K562 (cell line): ENCODE measurements around the gene LIFR. TPM values are rescaled to one million over a fixed set of nuclear protein-coding genes. Genes with fewer than 3 reads are reported as not detected.

ENCODE experiments used
- ATAC-seq: fragments of 200-7000 bp; cut with Tn5 transposase; 3 replicates; pipeline ENCODE4 v1.9.1; 2020; ENCODE audit warnings: moderate library complexity
- BruUV-seq: library from RNA; stranded (reverse); fragments of 400-500 nt; replicated peaks from 2 replicates; lab custom pipeline; 2021; lab: Mats Ljungman, UMichigan
- CTCF ChIA-PET: fragments of 300-600 bp; formaldehyde crosslinking; extraction: SDS; loops from one replicate; lab custom pipeline; 2021; ENCODE audit warnings: low intra/inter-chr PET ratio; lab: Yijun Ruan, JAX
- POLR2A ChIA-PET: fragments of 300-600, 350-650 bp; sonication (Branson Sonifier 250); formaldehyde crosslinking; extraction: SDS; loops from one replicate; lab custom pipeline; 2021; ENCODE audit warnings: antibody characterized with exemption, inconsistent platforms; lab: Yijun Ruan, JAX
- DNase-seq, 4 experiments: peaks; one replicate each; pipeline versions ENCODE4 v3.0.0 to v3.0.0-alpha.2; 2011 to 2018; ENCODE audit warnings: low spot score in 3 of 4, mixed read lengths in 3 of 4; ENCODE audit errors: extremely low read depth in 1 of 4
- FAIRE-seq: peaks from 2 replicates; lab custom pipeline; 2011; peaks lifted over from hg19 to GRCh38; lab: Jason Lieb, UNC
- H2AFZ ChIP-seq: 2 replicates; pipeline ENCODE4 v1.6.0; 2011; ENCODE audit warnings: low read depth, low read length, control low read depth, inconsistent platforms
- H3K27ac ChIP-seq: fragments of 200-600 bp; 3 replicates; pipeline ENCODE4 v1.8.0; 2011; ENCODE audit warnings: low read depth, mild to moderate bottlenecking, control low read depth, inconsistent platforms, low read length, moderate library complexity, mixed read lengths; ENCODE audit errors: extremely low read depth
- H3K27me3 ChIP-seq, 2 experiments: fragments of 300-600 bp in 1 of 2; 2 replicates in 1 of 2; 3 replicates in 1 of 2; pipeline versions ENCODE4 v1.6.0 to v1.8.0; 2011; ENCODE audit warnings: inconsistent platforms in 2 of 2, low read length in 2 of 2, mild to moderate bottlenecking in 1 of 2, mixed read lengths in 1 of 2, moderate library complexity in 1 of 2; ENCODE audit not compliant: control insufficient read depth in 2 of 2, insufficient read depth in 2 of 2
- H3K36me3 ChIP-seq: fragments of 300-600 bp; 3 replicates; pipeline ENCODE4 v1.8.0; 2011; ENCODE audit warnings: mild to moderate bottlenecking, low read length, inconsistent platforms; ENCODE audit not compliant: control insufficient read depth, insufficient read depth
- H3K4me1 ChIP-seq, 2 experiments: fragments of 200-600 bp in 1 of 2; replicated peaks in 1 of 2; 2 replicates in 1 of 2; 3 replicates in 1 of 2; pipeline versions ENCODE4 v1.5.1 to v1.8.0; 2011; ENCODE audit warnings: inconsistent platforms in 2 of 2, low read length in 2 of 2, mild to moderate bottlenecking in 1 of 2, mixed read lengths in 1 of 2, moderate library complexity in 1 of 2; ENCODE audit not compliant: control insufficient read depth in 2 of 2, insufficient read depth in 2 of 2
- H3K4me2 ChIP-seq: 2 replicates; pipeline ENCODE4 v1.6.1; 2011; ENCODE audit warnings: low read length, control low read depth, inconsistent platforms, mixed read lengths; ENCODE audit not compliant: insufficient read depth
- H3K4me3 ChIP-seq: fragments of 200-600 bp; sonication (generic), shearing (Covaris generic); 2 replicates; pipeline ENCODE4 v1.5.1; 2016; ENCODE audit warnings: control low read depth, inconsistent platforms
- H3K79me2 ChIP-seq: fragments of 200-600 bp; 3 replicates; pipeline ENCODE4 v1.8.0; 2011; ENCODE audit warnings: low read length, inconsistent platforms; ENCODE audit not compliant: control insufficient read depth, insufficient read depth
- H3K9ac ChIP-seq, 2 experiments: 2 replicates each; pipeline versions ENCODE4 v1.6.0 to v1.6.1; 2011; ENCODE audit warnings: low read depth in 2 of 2, low read length in 2 of 2, control low read depth in 1 of 2, inconsistent platforms in 1 of 2, mild to moderate bottlenecking in 1 of 2, mixed read lengths in 1 of 2; ENCODE audit not compliant: insufficient read depth in 1 of 2
- H3K9me1 ChIP-seq: one replicate; pipeline ENCODE4 v1.6.0; 2011; ENCODE audit warnings: inconsistent platforms, mild to moderate bottlenecking, low read length, moderate library complexity; ENCODE audit not compliant: control insufficient read depth, insufficient read depth
- H3K9me3 ChIP-seq: replicated peaks from 2 replicates; pipeline ENCODE4 v1.5.1; 2011; ENCODE audit warnings: low read depth, low read length, inconsistent platforms; ENCODE audit not compliant: control insufficient read depth, insufficient read depth
- H4K20me1 ChIP-seq: replicated peaks from 2 replicates; pipeline ENCODE4 v1.6.1; 2011; ENCODE audit warnings: low read length, inconsistent platforms, mixed read lengths; ENCODE audit not compliant: control insufficient read depth, insufficient read depth
- ATF1 ChIP-seq, 2 experiments: fragments of 450-650 bp in 1 of 2; IDR thresholded peaks; 2 replicates each; pipeline ENCODE4 v1.6.1; 2016; ENCODE audit warnings: missing compliant biosample characterization in 1 of 2, missing genetic modification characterization in 1 of 2
- FOXP1 ChIP-seq: sonication (generic); formaldehyde crosslinking; IDR thresholded peaks from 2 replicates; pipeline ENCODE4 v1.8.0; 2022; ENCODE audit warnings: mild to moderate bottlenecking, missing genetic modification reagents
- HMG20B ChIP-seq: fragments of 250-450 bp; sonication (Bioruptor Pico); IDR thresholded peaks from 2 replicates; pipeline ENCODE4 v1.5.0; 2021; ENCODE audit warnings: mild to moderate bottlenecking
- HMGN3 ChIP-seq: IDR thresholded peaks from 2 replicates; pipeline ENCODE4 v1.6.1; 2011; ENCODE audit warnings: borderline replicate concordance, low read depth, mild to moderate bottlenecking, mixed read lengths, low read length; ENCODE audit not compliant: insufficient read length; ENCODE audit errors: extremely low read depth
- IRF2 ChIP-seq: sonication (generic); formaldehyde crosslinking; IDR thresholded peaks from 2 replicates; pipeline ENCODE4 v1.8.1; 2022; ENCODE audit warnings: mild to moderate bottlenecking, missing genetic modification reagents
- KDM1A ChIP-seq, 2 experiments: fragments of 450-650 bp; IDR thresholded peaks; 2 replicates each; pipeline ENCODE4 v1.6.1; 2016; ENCODE audit warnings: mild to moderate bottlenecking in 2 of 2
- MIER1 ChIP-seq: fragments of 450-650 bp; IDR thresholded peaks from 2 replicates; pipeline ENCODE4 v1.6.1; 2016; ENCODE audit warnings: antibody characterized with exemption, mild to moderate bottlenecking, low read depth
- PHF20 ChIP-seq: fragments of 450-650 bp; IDR thresholded peaks from 2 replicates; pipeline ENCODE4 v1.6.1; 2018; ENCODE audit not compliant: partially characterized antibody
- TCFL5 ChIP-seq: fragments of 250-450 bp; sonication (Bioruptor Pico); conservative IDR thresholded peaks from 2 replicates; pipeline ENCODE4 v1.6.1; 2021; ENCODE audit warnings: mild to moderate bottlenecking, moderate library complexity, matching md5 sums
- ZNF274 ChIP-seq: IDR thresholded peaks from 2 replicates; pipeline ENCODE4 v1.6.1; 2011; ENCODE audit warnings: low read depth, mild to moderate bottlenecking, low read length, moderate library complexity, borderline replicate concordance
- ZNF41 ChIP-seq: fragments of 250-450 bp; sonication (Bioruptor Pico); conservative IDR thresholded peaks from 2 replicates; pipeline ENCODE4 v1.4.0; 2020; ENCODE audit warnings: mild to moderate bottlenecking
- WGBS: fragments of 100-300 bp; shearing (Covaris generic); methylation state at CpG from one replicate; pipeline ENCODE4 v1.1.6; 2016; ENCODE audit warnings: low coverage, mixed read lengths; ENCODE audit not compliant: insufficient coverage; ENCODE audit errors: missing lambda C conversion rate; 5-methylcytosine and 5-hydroxymethylcytosine counted together
- in situ Hi-C: fragments of 300-500 bp; cut with MboI; formaldehyde crosslinking; loops from 4 replicates; pipeline ENCODE4 v1.15.0; 2018; ENCODE audit warnings: inconsistent platforms, mixed read lengths
- intact Hi-C: fragments of 100-400 bp; cut with micrococcal nuclease; formaldehyde crosslinking; loops from 2 replicates; pipeline ENCODE4 v1.14.2; 2022
- polyA plus RNA-seq, 8 experiments: library from polyadenylated mRNA; depleted of rRNA in 4 of 8; stranded (reverse) in 5 of 8; unstranded in 3 of 8; fragments of >200 nt; fragmentation: Nextera tagmentation in 2 of 8; fragmentation: Illumina TruSeq in 1 of 8; extraction: Ambion mirVana in 2 of 8; extraction: Trizol in 1 of 8; gene quantifications; 2 replicates each; pipeline versions ENCODE4 v1.2.1 to v1.2.3, GENCODE V29; 2011 to 2014; ENCODE audit warnings: inconsistent platforms in 1 of 8, missing spikeins in 1 of 8
- total RNA-seq, 7 experiments: library from RNA; depleted of rRNA in 6 of 7; stranded (reverse); fragments of >200 nt in 6 of 7; fragmentation: Illumina TruSeq in 2 of 7; extraction: Trizol in 2 of 7; gene quantifications; 2 replicates each; pipeline versions ENCODE4 v1.2.1 to v1.2.3, GENCODE V29; 2011 to 2021; ENCODE audit warnings: low replicate concordance in 1 of 7
- TF ChIP-seq, protein P1 (sequence below): fragments of 150-350 bp; IDR thresholded peaks from 2 replicates; pipeline ENCODE4 v1.6.1; 2014; ENCODE audit warnings: low read depth, mild to moderate bottlenecking, low read length, borderline replicate concordance
- TF ChIP-seq, protein P2 (sequence below): sonication (generic); formaldehyde crosslinking; IDR thresholded peaks from 2 replicates; pipeline ENCODE4 v1.4.0; 2020; ENCODE audit warnings: mild to moderate bottlenecking, missing genetic modification reagents
- TF ChIP-seq, protein P3 (sequence below): sonication (generic); formaldehyde crosslinking; IDR thresholded peaks from 2 replicates; pipeline ENCODE4 v1.8.0; 2022; ENCODE audit warnings: missing genetic modification reagents, mild to moderate bottlenecking, borderline replicate concordance

LIFR gene
- total and polyA plus RNA-seq, 9 of the 15 experiments (the other 6 are each of a cell fraction or from before 2014, with no cell fraction given) = 0.43 to 5.7 (median 3.3) TPM

DNA sequence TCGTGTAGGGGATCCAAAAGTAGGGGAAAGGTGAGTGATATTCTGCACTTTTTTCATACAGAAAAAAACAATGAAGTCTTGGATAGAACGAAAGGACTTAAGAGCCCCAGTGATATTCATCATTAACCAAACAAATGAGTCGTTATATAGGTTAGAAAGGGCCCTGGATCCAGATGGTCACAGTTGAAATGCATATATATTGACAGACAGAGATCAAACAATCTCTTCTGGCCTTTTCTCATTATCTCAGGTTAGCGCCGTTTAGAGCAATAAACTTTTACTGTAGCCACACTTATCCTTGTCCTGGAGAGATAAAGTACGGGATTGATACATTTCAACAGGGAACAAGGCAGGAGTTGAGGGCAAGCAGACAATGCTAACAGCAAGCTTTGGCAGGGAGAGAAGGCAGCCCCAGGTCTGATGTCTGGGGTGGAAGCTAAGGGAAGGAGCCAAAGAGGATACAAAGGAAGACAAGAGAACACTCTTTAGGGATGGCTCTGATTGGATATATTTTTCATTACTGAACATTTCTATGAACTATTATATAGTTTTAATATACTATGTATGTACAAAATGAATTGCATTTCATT, 77.0 kb downstream of the LIFR start:
- Histone ChIP-seq H3K79me2 (no peaks in the 10 kb centered on the region), H3K9ac (no peak overlapping the region), H3K36me3 (no peaks in the 10 kb centered on the region), H3K9me1 (no peaks in the 10 kb centered on the region), H4K20me1 (no peaks in the 10 kb centered on the region; the same call in 1 of the 2 replicates), H2AFZ (no peak overlapping the region), H3K4me3 (no peak overlapping the region), H3K27me3 (peaks cover 0 to 6% of the 10 kb centered on the region in 2 experiments), H3K27ac (no peak overlapping the region), H3K4me1 (no peaks in the 10 kb centered on the region; a peak in 1 of 5 replicates), H3K4me2 (no peak overlapping the region), H3K9me3 (no peaks in the 10 kb centered on the region)
- 2% methylated on average over 6 of the region's 6 CpGs for WGBS
- ChIA-PET CTCF (no interaction called here), POLR2A (interaction anchor here (0.7 to 3.8 kb wide), 3 partner anchors 9 to 19 kb away, joined by 3 to 12 read pairs (median 5); no protein-coding TSS in a partner anchor)
- no TSS peak for BruUV-seq
- DNase-seq = no peak
- FAIRE-seq = no peak
- in situ Hi-C loops = no loop called here
- ATAC-seq = no peak
- intact Hi-C loops = no loop called here
- no peak for TF ChIP-seq FOXP1 (CRISPR knock-in tag)
- TF ChIP-seq HMG20B = no peak
- no peak for TF ChIP-seq ZNF41 (CRISPR knock-in tag)
- TF ChIP-seq, protein P1, sequence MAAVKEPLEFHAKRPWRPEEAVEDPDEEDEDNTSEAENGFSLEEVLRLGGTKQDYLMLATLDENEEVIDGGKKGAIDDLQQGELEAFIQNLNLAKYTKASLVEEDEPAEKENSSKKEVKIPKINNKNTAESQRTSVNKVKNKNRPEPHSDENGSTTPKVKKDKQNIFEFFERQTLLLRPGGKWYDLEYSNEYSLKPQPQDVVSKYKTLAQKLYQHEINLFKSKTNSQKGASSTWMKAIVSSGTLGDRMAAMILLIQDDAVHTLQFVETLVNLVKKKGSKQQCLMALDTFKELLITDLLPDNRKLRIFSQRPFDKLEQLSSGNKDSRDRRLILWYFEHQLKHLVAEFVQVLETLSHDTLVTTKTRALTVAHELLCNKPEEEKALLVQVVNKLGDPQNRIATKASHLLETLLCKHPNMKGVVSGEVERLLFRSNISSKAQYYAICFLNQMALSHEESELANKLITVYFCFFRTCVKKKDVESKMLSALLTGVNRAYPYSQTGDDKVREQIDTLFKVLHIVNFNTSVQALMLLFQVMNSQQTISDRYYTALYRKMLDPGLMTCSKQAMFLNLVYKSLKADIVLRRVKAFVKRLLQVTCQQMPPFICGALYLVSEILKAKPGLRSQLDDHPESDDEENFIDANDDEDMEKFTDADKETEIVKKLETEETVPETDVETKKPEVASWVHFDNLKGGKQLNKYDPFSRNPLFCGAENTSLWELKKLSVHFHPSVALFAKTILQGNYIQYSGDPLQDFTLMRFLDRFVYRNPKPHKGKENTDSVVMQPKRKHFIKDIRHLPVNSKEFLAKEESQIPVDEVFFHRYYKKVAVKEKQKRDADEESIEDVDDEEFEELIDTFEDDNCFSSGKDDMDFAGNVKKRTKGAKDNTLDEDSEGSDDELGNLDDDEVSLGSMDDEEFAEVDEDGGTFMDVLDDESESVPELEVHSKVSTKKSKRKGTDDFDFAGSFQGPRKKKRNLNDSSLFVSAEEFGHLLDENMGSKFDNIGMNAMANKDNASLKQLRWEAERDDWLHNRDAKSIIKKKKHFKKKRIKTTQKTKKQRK = no peak
- no peak for TF ChIP-seq IRF2
- TF ChIP-seq PHF20 = no peak
- TF ChIP-seq, protein P2, sequence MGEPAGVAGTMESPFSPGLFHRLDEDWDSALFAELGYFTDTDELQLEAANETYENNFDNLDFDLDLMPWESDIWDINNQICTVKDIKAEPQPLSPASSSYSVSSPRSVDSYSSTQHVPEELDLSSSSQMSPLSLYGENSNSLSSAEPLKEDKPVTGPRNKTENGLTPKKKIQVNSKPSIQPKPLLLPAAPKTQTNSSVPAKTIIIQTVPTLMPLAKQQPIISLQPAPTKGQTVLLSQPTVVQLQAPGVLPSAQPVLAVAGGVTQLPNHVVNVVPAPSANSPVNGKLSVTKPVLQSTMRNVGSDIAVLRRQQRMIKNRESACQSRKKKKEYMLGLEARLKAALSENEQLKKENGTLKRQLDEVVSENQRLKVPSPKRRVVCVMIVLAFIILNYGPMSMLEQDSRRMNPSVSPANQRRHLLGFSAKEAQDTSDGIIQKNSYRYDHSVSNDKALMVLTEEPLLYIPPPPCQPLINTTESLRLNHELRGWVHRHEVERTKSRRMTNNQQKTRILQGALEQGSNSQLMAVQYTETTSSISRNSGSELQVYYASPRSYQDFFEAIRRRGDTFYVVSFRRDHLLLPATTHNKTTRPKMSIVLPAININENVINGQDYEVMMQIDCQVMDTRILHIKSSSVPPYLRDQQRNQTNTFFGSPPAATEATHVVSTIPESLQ (CRISPR knock-in tag) = no peak
- no peak for TF ChIP-seq ATF1 (CRISPR knock-in tag; IDR thresholded peaks at IDR 0.05)
- no peak for TF ChIP-seq ATF1 (tag; IDR thresholded peaks at IDR 0.05)
- no peak for TF ChIP-seq KDM1A (IDR thresholded peaks at IDR 0.05)
- TF ChIP-seq, protein P3, sequence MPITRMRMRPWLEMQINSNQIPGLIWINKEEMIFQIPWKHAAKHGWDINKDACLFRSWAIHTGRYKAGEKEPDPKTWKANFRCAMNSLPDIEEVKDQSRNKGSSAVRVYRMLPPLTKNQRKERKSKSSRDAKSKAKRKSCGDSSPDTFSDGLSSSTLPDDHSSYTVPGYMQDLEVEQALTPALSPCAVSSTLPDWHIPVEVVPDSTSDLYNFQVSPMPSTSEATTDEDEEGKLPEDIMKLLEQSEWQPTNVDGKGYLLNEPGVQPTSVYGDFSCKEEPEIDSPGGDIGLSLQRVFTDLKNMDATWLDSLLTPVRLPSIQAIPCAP (CRISPR knock-in tag) = no peak
- TF ChIP-seq TCFL5 (CRISPR knock-in tag) = no peak
- no peak for TF ChIP-seq MIER1
- no peak for TF ChIP-seq HMGN3
- TF ChIP-seq ZNF274 = no peak
